ENCODE data around the gene COMMD4. TPM values are rescaled to one million over a fixed set of nuclear protein-coding genes. Genes with fewer than 3 reads are reported as not detected.
"Not testable (repeated sequence)": the region's sequence is repeated elsewhere in the genome, so short reads cannot be mapped to it uniquely, and the experiment has no call there.

The COMMD4 gene
- total and polyA plus RNA-seq, 12 donors: 29.0 to 74.3 (median 39.4) TPM

DNA sequence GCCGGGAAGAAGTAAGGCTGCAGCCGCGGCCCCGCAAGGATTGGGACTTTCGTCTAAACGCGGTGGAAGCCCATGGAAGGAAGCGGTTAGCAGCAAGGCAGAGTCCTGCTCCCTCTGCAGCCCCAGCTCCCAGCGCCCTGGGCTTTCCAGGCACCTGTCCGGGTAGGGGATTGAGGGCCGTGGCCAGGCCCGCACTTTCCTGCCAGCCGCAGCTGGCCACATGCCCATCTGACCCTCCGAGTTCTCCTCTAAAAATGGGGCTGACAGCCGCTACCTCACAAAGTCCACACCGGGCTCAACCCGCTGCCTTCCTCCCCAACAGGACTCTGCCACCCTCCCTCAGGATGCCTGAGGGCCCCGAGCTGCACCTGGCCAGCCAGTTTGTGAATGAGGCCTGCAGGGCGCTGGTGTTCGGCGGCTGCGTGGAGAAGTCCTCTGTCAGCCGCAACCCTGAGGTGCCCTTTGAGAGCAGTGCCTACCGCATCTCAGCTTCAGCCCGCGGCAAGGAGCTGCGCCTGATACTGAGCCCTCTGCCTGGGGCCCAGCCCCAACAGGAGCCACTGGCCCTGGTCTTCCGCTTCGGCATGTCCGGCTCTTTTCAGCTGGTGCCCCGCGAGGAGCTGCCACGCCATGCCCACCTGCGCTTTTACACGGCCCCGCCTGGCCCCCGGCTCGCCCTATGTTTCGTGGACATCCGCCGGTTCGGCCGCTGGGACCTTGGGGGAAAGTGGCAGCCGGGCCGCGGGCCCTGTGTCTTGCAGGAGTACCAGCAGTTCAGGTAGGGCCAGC, 12.9 kb downstream of the COMMD4 start:
- Histone ChIP-seq H3K9me3 (peaks cover 0 to 7% (median 0%) of the 10 kb centered on the region in 11 donors), H3K27ac (peak overlapping the region in 3 of 10 donors; percentile 74 to 83 (median 76)), H3K27me3 (peaks cover 0 to 37% (median 0%) of the 10 kb centered on the region in 7 donors), H3K4me3 (peak overlapping the region; percentile 71 to 99 (median 88)), H3K4me1 (peaks cover 5 to 43% (median 18%) of the 10 kb centered on the region in 9 donors), H3K36me3 (peaks cover 0 to 5% (median 0%) of the 10 kb centered on the region in 9 donors)
- WGBS, 2 donors: 36 to 38% methylated on average over 46 of the region's 46 CpGs
- DNase-seq (no peak), ATAC-seq (peak in 7 of 8 donors; percentile 10 to 22 (median 15))
- TF ChIP-seq, protein P1, sequence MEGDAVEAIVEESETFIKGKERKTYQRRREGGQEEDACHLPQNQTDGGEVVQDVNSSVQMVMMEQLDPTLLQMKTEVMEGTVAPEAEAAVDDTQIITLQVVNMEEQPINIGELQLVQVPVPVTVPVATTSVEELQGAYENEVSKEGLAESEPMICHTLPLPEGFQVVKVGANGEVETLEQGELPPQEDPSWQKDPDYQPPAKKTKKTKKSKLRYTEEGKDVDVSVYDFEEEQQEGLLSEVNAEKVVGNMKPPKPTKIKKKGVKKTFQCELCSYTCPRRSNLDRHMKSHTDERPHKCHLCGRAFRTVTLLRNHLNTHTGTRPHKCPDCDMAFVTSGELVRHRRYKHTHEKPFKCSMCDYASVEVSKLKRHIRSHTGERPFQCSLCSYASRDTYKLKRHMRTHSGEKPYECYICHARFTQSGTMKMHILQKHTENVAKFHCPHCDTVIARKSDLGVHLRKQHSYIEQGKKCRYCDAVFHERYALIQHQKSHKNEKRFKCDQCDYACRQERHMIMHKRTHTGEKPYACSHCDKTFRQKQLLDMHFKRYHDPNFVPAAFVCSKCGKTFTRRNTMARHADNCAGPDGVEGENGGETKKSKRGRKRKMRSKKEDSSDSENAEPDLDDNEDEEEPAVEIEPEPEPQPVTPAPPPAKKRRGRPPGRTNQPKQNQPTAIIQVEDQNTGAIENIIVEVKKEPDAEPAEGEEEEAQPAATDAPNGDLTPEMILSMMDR (IDR thresholded peaks at IDR 0.05): no peak
- intact Hi-C loops (cut with DNase I): no loop called here

DNA sequence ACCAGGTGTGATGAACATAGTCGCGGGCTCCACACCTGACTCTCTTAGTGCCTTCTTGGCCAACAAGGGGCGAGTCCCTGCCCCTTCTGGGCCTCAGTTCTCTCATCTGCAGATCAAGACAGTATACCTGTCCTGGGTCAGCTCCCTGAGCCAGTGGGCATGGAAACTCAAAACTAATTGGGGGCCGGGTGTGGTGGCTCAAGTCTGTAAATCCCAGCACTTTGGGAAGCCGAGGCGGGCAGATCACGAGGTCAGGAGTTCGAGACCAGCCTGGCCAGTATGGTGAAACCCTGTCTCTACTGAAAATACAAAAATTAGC, 13.4 kb downstream of the COMMD4 start:
- H3K9me3 ChIP-seq; DNase-seq; intact Hi-C loops (cut with DNase I); H3K27ac ChIP-seq; ATAC-seq: not testable (repeated sequence)
- Histone ChIP-seq H3K4me3 (peak overlapping the region in 1 of 10 donors; percentile 76), H3K4me1 (peaks cover 5 to 38% (median 18%) of the 10 kb centered on the region in 9 donors), H3K27me3 (peaks cover 0 to 37% (median 0%) of the 10 kb centered on the region in 7 donors), H3K36me3 (peaks cover 0 to 11% (median 0%) of the 10 kb centered on the region in 9 donors)
- 89 to 93% methylated on average over 8 of the region's 8 CpGs for whole genome bisulfite sequencing, 2 donors

DNA sequence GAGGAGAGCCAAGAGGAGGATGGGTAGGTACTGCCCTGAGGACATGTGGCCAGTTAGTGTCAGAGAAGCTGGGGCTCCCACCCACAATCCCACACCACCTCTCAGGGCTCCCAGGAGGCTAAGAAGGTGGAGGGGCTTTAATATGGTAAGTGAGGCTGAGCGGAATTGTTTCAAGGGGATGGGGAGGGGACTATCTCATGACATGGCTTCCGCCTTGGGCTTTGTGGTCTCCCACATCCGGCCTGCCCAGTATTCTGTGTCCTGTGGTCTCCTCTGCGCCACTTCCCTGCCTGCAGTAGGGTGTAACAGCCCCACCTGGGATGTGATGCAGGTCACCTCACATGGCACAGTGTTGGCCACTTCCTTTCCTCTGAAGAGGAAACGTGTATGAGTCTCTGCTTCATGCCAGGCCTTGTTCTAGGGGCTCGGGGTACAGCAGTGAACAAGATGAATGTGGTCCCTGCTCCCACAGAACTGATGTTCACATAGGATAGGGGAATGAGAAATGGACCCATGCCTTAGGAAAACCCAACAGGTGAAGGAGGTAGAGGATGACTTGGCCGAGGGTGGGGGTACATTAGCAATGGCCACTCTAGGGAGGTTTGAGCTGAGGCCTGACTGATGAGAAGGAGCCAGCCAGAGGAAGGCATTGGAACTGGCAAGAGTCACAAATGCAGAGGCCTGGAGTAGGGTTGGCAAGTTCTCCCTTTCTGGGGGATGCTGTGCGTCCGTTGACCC, 14.2 kb downstream of the COMMD4 start:
- intact Hi-C loops (cut with DNase I): no loop called here
- 83% methylated on average over 9 of the region's 9 CpGs for WGBS, 2 donors
- DNase-seq (no peak), ATAC-seq (peak in 1 of 8 donors; percentile 6)
- TF ChIP-seq, protein P1 (IDR thresholded peaks at IDR 0.05): no peak
- Histone ChIP-seq H3K36me3 (peaks cover 0 to 18% (median 0%) of the 10 kb centered on the region in 9 donors), H3K27ac (peak overlapping the region in 2 of 10 donors; percentile 10 to 31), H3K27me3 (peaks cover 0 to 37% (median 0%) of the 10 kb centered on the region in 7 donors), H3K4me1 (peaks cover 5 to 38% (median 18%) of the 10 kb centered on the region in 9 donors), H3K4me3 (no peak overlapping the region), H3K9me3 (peaks cover 0 to 7% (median 0%) of the 10 kb centered on the region in 11 donors)

DNA sequence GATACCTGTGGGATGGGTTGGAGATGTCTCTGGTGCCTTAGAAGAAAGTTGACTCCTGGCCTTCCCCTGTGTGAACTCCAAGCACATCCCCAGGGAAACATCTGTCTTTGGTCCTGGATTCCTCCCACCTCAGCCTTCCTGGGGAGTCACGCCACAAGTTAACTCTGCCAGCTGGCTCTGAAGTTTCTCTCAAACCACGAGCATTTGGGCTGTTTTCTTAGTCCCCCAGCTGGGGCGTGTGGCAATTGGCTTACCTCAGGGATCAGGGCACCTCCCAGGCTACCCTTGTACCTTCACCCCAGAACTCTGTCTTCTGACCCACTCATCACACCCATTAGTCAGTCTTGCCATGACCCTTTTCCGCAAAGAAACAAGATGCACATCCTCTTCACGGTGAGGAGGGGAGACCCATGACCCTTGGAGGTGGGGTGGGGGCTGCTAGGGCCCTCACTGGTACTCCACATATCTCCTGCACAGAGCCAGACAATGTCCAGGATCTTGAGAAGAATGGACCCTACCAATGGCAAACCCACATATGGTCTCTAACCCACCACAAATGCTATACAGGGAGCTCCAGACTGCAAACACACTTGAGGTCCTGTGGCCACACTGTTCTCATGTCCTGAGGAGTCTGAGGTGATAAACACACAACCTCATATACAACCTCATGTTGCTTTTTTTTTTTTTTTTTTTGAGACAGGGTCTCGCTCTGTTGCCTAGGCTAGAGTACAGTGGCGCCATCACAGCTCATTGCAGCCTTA, 14.9 kb downstream of the COMMD4 start:
- intact Hi-C loops (cut with DNase I): no loop called here
- peaks cover 5 to 38% (median 18%) of the 10 kb centered on the region in 9 donors for H3K4me1 ChIP-seq
- TF ChIP-seq, protein P1 (IDR thresholded peaks at IDR 0.05): no peak
- peaks cover 0 to 7% (median 0%) of the 10 kb centered on the region in 11 donors for H3K9me3 ChIP-seq
- ATAC-seq (no peak), DNase-seq (no peak)
- no peak overlapping the region for H3K4me3 ChIP-seq
- peaks cover 0 to 32% (median 0%) of the 10 kb centered on the region in 7 donors for H3K27me3 ChIP-seq
- peak overlapping the region in 1 of 10 donors; percentile 10 for H3K27ac ChIP-seq
- WGBS, 2 donors: 75 to 81% methylated on average over 7 of the region's 7 CpGs
- peaks cover 0 to 25% (median 1%) of the 10 kb centered on the region in 9 donors for H3K36me3 ChIP-seq

All from heart right ventricle (tissue), 16 donors.